Type B pancreatic cell (in vitro differentiated cells): Measurements from ENCODE around the gene PLIN4. TPM values are rescaled to one million over a fixed set of nuclear protein-coding genes. Genes with fewer than 3 reads are reported as not detected.
"Not testable (repeated sequence)": the region's sequence is repeated elsewhere in the genome, so short reads cannot be mapped to it uniquely, and the experiment has no call there.

Source experiments
- DNase-seq: peaks from one replicate; pipeline ENCODE4 v3.0.0; 2021; ENCODE audit warnings: mixed read lengths; ENCODE audit not compliant: unreplicated experiment; ENCODE audit errors: extremely low spot score
- H3K27ac Mint-ChIP-seq: 2 replicates; pipeline ENCODE4 v1.8.0; 2021; ENCODE audit warnings: mild to moderate bottlenecking, mixed read lengths
- H3K27me3 Mint-ChIP-seq: 2 replicates; pipeline ENCODE4 v1.8.0; 2021; ENCODE audit warnings: mixed read lengths
- H3K36me3 Mint-ChIP-seq: 2 replicates; pipeline ENCODE4 v1.8.0; 2021; ENCODE audit warnings: mixed read lengths
- H3K4me1 Mint-ChIP-seq: one replicate; pipeline ENCODE4 v1.8.0; 2021; ENCODE audit warnings: mixed read lengths; ENCODE audit not compliant: unreplicated experiment
- H3K4me3 Mint-ChIP-seq: 2 replicates; pipeline ENCODE4 v1.8.0; 2021; ENCODE audit warnings: mild to moderate bottlenecking, mixed read lengths
- H3K9me3 Mint-ChIP-seq: 2 replicates; pipeline ENCODE4 v1.8.0; 2021; ENCODE audit warnings: mixed read lengths
- CTCF ChIP-seq: fragments of 200-600 bp; sonication (generic); conservative IDR thresholded peaks from 2 replicates; pipeline ENCODE4 v1.5.0; 2021; ENCODE audit warnings: antibody characterized with exemption, mild to moderate bottlenecking
- long read RNA-seq: library from polyadenylated mRNA; unstranded; transcript quantifications from one replicate; pipeline ENCODE4 v2.0.0, GENCODE V29; 2020
- total RNA-seq: library from RNA; stranded (reverse); gene quantifications from 2 replicates; pipeline ENCODE4 v1.2.1, GENCODE V29; 2021; ENCODE audit warnings: low replicate concordance

The PLIN4 gene, protein sequence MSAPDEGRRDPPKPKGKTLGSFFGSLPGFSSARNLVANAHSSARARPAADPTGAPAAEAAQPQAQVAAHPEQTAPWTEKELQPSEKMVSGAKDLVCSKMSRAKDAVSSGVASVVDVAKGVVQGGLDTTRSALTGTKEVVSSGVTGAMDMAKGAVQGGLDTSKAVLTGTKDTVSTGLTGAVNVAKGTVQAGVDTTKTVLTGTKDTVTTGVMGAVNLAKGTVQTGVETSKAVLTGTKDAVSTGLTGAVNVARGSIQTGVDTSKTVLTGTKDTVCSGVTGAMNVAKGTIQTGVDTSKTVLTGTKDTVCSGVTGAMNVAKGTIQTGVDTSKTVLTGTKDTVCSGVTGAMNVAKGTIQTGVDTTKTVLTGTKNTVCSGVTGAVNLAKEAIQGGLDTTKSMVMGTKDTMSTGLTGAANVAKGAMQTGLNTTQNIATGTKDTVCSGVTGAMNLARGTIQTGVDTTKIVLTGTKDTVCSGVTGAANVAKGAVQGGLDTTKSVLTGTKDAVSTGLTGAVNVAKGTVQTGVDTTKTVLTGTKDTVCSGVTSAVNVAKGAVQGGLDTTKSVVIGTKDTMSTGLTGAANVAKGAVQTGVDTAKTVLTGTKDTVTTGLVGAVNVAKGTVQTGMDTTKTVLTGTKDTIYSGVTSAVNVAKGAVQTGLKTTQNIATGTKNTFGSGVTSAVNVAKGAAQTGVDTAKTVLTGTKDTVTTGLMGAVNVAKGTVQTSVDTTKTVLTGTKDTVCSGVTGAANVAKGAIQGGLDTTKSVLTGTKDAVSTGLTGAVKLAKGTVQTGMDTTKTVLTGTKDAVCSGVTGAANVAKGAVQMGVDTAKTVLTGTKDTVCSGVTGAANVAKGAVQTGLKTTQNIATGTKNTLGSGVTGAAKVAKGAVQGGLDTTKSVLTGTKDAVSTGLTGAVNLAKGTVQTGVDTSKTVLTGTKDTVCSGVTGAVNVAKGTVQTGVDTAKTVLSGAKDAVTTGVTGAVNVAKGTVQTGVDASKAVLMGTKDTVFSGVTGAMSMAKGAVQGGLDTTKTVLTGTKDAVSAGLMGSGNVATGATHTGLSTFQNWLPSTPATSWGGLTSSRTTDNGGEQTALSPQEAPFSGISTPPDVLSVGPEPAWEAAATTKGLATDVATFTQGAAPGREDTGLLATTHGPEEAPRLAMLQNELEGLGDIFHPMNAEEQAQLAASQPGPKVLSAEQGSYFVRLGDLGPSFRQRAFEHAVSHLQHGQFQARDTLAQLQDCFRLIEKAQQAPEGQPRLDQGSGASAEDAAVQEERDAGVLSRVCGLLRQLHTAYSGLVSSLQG (N-terminal part only)
- total RNA-seq: 0.48 TPM in 2 replicates
- long read RNA-seq: 0 reads

DNA sequence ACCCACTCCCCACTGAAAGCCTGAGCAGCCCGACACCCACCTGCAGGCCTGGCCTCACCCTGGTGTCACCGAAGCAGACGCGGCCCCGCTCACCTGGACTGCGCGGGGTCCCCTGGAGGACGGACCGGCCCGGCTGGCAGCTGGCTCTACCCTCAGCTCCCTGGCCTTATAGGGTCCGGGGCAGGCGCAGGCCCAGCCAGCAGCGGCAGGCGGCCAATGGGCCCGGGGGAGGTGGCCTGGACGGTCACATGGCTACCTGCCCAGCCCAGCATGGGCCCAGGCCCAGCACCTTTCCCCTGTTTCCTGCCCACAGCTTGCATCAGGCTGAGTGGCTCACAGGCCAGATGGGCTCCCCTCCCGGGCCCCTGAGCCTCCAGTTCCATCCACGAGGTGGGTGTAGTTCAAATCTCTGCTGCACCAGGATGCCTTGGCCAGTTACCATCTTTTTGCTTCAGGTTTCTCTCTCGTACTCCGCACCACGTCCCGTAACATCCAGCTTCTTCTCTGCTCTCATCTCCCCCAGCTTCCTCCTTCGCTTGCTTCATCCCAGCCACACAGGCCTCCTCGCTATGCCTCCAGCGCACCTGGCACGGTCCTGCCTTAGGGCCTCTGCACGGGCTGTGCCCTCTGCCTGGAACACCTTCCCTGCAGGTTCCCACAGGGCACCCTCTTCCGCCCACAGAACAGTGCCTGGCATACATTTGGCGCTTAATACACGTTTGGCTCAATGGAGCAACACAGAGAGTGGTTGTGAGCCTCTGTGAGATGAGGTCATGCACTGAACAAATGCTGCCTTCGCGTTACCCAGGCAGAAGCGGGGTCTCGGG lies at the start of gene PLIN4:
Gene PLIN4, minus strand, starts transcription at position 142 of the 827 bp plus-strand sequence. CDS start 214 bp downstream, outside the sequence.
- no peaks in the 10 kb centered on the region for H3K9me3 Mint-ChIP-seq
- H3K27ac Mint-ChIP-seq: no peak within 1 kb of the TSS
- H3K27me3 Mint-ChIP-seq: no peaks in the 10 kb centered on the region
- no peak within 1 kb of the TSS for H3K4me3 Mint-ChIP-seq
- no peaks in the 10 kb centered on the region for H3K4me1 Mint-ChIP-seq
- peak; percentile 66 for DNase-seq
- no peaks in the 10 kb centered on the region for H3K36me3 Mint-ChIP-seq
- TF ChIP-seq CTCF: no peak

GRCh38 chr19:4567584-4568071 lies 49.3 kb upstream of the PLIN4 start:
- peak overlapping the region; percentile 9 for H3K27ac Mint-ChIP-seq

DNA sequence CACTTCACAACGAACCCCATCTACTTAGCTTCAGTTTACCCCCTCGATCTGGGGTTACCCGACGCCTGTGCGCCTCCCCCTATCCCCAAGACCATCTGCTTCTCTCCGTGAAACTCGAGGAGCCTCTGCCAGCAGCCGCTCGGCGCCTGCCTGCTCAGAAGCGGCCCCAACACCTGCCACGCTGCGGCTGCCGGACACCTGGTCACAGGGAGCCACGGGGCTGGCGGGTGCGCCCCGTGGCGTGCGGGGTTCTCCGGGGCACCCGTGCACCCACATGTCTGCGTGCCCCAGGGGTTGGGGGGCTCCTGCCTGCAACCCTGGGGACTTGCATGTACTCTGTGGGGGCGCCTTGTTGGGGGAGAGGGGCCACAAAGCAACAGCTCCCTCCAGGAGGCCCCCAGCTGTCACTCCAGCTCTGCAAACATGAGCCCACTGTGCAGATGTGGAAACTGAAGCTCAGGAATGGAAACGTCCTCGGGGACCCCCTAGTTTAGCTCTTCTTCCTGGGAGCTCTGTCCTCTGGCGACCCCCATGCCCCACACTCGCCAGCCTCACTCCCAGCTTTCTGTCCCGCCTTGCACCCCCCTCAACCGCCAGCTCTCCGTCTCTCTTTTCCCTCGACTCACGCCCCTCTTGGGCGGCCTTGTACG lies 48.2 kb upstream of the PLIN4 start:
- no peak overlapping the region for H3K4me3 Mint-ChIP-seq
- H3K36me3 Mint-ChIP-seq: no peaks in the 10 kb centered on the region
- H3K27ac Mint-ChIP-seq: no peak overlapping the region
- DNase-seq: no peak
- peaks cover 7% of the 10 kb centered on the region for H3K4me1 Mint-ChIP-seq
- no peaks in the 10 kb centered on the region for H3K9me3 Mint-ChIP-seq
- no peak for TF ChIP-seq CTCF
- H3K27me3 Mint-ChIP-seq: no peaks in the 10 kb centered on the region

More at GRCh38 chr19:4567584-4568071, 49.3 kb upstream of the PLIN4 start:
- TF ChIP-seq CTCF: peak; percentile 85
- DNase-seq: no peak
- Mint-ChIP-seq H3K36me3 (no peaks in the 10 kb centered on the region), H3K4me1 (peaks cover 7% of the 10 kb centered on the region), H3K27me3 (no peaks in the 10 kb centered on the region), H3K4me3 (no peak overlapping the region), H3K9me3 (no peaks in the 10 kb centered on the region)

GRCh38 chr19:4563562-4563961 lies 45.3 kb upstream of the PLIN4 start:
- not testable (repeated sequence) for H3K9me3 Mint-ChIP-seq, H3K27ac Mint-ChIP-seq, H3K4me1 Mint-ChIP-seq, DNase-seq, H3K36me3 Mint-ChIP-seq, H3K27me3 Mint-ChIP-seq, H3K4me3 Mint-ChIP-seq

DNA sequence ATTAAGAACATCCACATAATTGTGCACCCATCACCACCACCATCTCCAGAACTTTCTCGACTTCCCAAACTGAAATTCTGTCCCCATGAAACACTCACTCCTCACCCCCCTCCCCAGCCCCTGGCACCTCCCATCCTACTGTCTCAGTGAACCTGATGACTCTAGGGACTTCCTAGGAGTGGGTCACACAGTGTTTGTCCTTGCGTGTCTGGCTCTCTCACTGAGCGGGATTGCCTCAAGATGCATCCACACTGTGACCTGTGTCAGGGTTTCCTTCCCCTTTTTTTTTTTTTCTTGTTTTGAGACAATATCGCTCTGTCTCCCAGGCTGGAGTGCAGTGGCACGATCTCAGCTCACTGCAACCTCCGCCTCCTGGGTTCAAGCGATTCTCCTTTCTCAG lies 43.8 kb upstream of the PLIN4 start:
- not testable (repeated sequence) for DNase-seq, H3K36me3 Mint-ChIP-seq, H3K4me3 Mint-ChIP-seq, H3K27me3 Mint-ChIP-seq, H3K9me3 Mint-ChIP-seq, H3K27ac Mint-ChIP-seq, H3K4me1 Mint-ChIP-seq
